Right lobe of liver (tissue), 6 donors: ENCODE data around the gene TOR4A. TPM values are rescaled to one million over a fixed set of nuclear protein-coding genes. Genes with fewer than 3 reads are reported as not detected.
A peak's percentile ranks its signal among the peaks of the same experiment; 100 is the strongest.
"Not testable (repeated sequence)": the region's sequence is repeated elsewhere in the genome, so short reads cannot be mapped to it uniquely, and the experiment has no call there.

ENCODE experiments used
- ATAC-seq, 4 donors: fragments of 200-7000 bp; cut with Tn5 transposase; one replicate each; pipeline ENCODE4 v1.9.1; 2020; ENCODE audit warnings: mild to moderate bottlenecking in 4 of 4, moderate library complexity in 4 of 4
- DNase-seq, 3 donors: peaks; one replicate each; pipeline ENCODE4 v3.0.0-alpha.2; 2020
- H3K27ac ChIP-seq, 3 donors: fragments of 200-600 bp; one replicate each; pipeline ENCODE4 v1.8.0; 2022
- H3K27me3 ChIP-seq, 2 donors: fragments of 200-600 bp; one replicate each; pipeline ENCODE4 v1.8.0; 2022
- H3K36me3 ChIP-seq, 4 donors: fragments of 200-600 bp; sonication (generic) in 1 of 4; one replicate each; pipeline versions ENCODE4 v1.5.1 to v1.8.0; 2017 to 2022; ENCODE audit warnings: control low read depth in 1 of 4
- H3K4me1 ChIP-seq, 4 donors: fragments of 200-600 bp; sonication (generic) in 1 of 4; one replicate each; pipeline versions ENCODE4 v1.5.1 to v1.8.0; 2017 to 2022; ENCODE audit warnings: control low read depth in 1 of 4
- H3K4me3 ChIP-seq, 3 donors: fragments of 200-600 bp; one replicate each; pipeline ENCODE4 v1.8.0; 2022
- H3K9me3 ChIP-seq, 4 donors: fragments of 200-600 bp; sonication (generic) in 1 of 4; one replicate each; pipeline versions ENCODE4 v1.5.1 to v1.8.0; 2017 to 2022; ENCODE audit warnings: control low read depth in 1 of 4
- POLR2A ChIP-seq: fragments of 450-650 bp; IDR thresholded peaks from one replicate; pipeline ENCODE4 v1.6.1; 2017; ENCODE audit warnings: antibody characterized with exemption, mild to moderate bottlenecking
- WGBS: methylation state at CpG from one replicate; pipeline ENCODE4 v1.1.6; 2018; ENCODE audit warnings: low coverage, low lambda C conversion rate; ENCODE audit not compliant: insufficient coverage; ENCODE audit errors: missing lambda C conversion rate; 5-methylcytosine and 5-hydroxymethylcytosine counted together
- intact Hi-C, 2 donors: fragments of 100-400 bp; cut with DNase I; formaldehyde crosslinking; loops; one replicate each; pipeline versions ENCODE4 v1.11.2 to v1.14.1; 2022
- total RNA-seq, 6 experiments: library from RNA; depleted of rRNA in 2 of 6; stranded (reverse); fragments of >200 nt in 2 of 6; fragmentation: NEBNext Ultra II Directional in 3 of 6; extraction: Animal tissue kit (Norgen Biotek cat#: 25700) in 3 of 6; gene quantifications; one replicate each; pipeline versions ENCODE4 v1.1.0 to v1.2.4, GENCODE V29; 2016 to 2023
- TF ChIP-seq, protein P1 (sequence below), 4 donors: fragments of 200-600 bp in 3 of 4; fragments of 450-650 bp in 1 of 4; IDR thresholded peaks; one replicate each; pipeline versions ENCODE4 v1.5.1 to v1.8.0; 2016 to 2022; ENCODE audit warnings: antibody characterized with exemption in 4 of 4, mild to moderate bottlenecking in 2 of 4
- donor health status: DM: no; HTN: yes; CAD: no.
- donor health status: DM: no; HTN: no; CAD: no.
- donor health status: DM: no; HTN: no; CAD: no.
- donor health status: DM: no; HTN: yes; CAD: no.
- donor health status: DM: no; HTN: yes; CAD: no.

Gene TOR4A
- total RNA-seq, 6 experiments from 2014 or later: 2.2 to 4.9 (median 3.7) TPM

DNA sequence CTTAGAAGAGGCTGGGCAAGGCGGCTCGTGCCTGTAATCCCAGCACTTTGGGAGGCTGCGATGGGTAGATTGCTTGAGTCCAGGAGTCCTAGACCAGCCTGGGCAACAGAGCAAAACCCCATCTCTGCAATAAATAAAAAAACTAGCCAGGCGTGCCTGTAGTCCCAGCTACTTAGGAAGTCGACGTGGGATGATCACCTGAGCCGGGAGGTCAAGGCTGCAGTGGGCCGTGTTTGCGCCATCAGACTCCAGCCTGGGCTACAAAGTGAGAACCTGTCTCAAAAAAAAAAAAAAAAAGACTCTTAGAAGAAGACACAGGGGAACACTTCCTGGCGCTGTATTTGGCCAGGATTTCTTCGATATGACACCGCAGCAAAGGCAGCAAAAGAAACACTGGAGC lies 48.3 kb downstream of the TOR4A start:
- H3K4me1 ChIP-seq: no peaks in the 10 kb centered on the region
- H3K27ac ChIP-seq: no peak overlapping the region
- no peak for ATAC-seq
- 90% methylated on average over 9 of the region's 12 CpGs for WGBS
- no peak for DNase-seq
- no peak for TF ChIP-seq POLR2A
- TF ChIP-seq, protein P1, sequence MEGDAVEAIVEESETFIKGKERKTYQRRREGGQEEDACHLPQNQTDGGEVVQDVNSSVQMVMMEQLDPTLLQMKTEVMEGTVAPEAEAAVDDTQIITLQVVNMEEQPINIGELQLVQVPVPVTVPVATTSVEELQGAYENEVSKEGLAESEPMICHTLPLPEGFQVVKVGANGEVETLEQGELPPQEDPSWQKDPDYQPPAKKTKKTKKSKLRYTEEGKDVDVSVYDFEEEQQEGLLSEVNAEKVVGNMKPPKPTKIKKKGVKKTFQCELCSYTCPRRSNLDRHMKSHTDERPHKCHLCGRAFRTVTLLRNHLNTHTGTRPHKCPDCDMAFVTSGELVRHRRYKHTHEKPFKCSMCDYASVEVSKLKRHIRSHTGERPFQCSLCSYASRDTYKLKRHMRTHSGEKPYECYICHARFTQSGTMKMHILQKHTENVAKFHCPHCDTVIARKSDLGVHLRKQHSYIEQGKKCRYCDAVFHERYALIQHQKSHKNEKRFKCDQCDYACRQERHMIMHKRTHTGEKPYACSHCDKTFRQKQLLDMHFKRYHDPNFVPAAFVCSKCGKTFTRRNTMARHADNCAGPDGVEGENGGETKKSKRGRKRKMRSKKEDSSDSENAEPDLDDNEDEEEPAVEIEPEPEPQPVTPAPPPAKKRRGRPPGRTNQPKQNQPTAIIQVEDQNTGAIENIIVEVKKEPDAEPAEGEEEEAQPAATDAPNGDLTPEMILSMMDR (IDR thresholded peaks at IDR 0.05): no peak
- H3K27me3 ChIP-seq: no peaks in the 10 kb centered on the region
- no peaks in the 10 kb centered on the region for H3K9me3 ChIP-seq
- intact Hi-C loops: no loop called here
- H3K4me3 ChIP-seq: no peak overlapping the region
- H3K36me3 ChIP-seq: no peaks in the 10 kb centered on the region

DNA sequence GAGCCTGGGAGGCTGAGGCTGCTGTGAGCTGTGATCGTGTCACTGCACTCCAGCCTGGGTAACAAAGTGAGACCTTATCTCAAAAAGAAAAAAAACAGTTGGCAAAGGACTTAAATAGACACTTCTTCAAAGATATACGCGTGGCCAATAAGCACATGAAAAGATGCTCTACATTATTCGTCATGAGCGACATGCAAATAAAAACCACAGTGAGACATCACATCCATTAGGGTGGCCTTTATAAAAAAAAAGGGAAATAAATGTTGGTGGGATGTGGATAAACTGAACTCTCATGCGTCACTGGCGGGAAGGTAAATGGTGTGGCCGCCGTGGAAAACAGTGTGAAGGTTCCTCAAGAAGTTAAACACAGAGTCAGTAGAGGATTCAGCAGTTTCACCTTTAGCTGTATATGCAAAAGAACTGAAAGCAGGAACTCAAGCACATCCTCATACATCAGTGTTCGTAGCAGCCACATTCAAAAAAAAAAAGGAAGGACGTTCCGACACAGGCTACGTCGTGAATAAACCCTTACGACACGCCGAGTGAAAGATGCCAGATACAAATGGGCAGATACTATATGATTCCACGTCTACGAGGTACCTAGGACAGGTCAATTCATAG lies 49.0 kb downstream of the TOR4A start:
- ATAC-seq: peak in 2 of 4 donors; percentile 47 to 52
- no peak for TF ChIP-seq POLR2A
- TF ChIP-seq, protein P1 (IDR thresholded peaks at IDR 0.05): no peak
- H3K4me1 ChIP-seq: no peaks in the 10 kb centered on the region
- WGBS: 78% methylated on average over 19 of the region's 19 CpGs
- H3K4me3 ChIP-seq: no peak overlapping the region
- intact Hi-C loops: no loop called here
- H3K27ac ChIP-seq: no peak overlapping the region
- H3K36me3 ChIP-seq: no peaks in the 10 kb centered on the region
- H3K9me3 ChIP-seq: no peaks in the 10 kb centered on the region
- no peaks in the 10 kb centered on the region for H3K27me3 ChIP-seq
- DNase-seq: no peak

DNA sequence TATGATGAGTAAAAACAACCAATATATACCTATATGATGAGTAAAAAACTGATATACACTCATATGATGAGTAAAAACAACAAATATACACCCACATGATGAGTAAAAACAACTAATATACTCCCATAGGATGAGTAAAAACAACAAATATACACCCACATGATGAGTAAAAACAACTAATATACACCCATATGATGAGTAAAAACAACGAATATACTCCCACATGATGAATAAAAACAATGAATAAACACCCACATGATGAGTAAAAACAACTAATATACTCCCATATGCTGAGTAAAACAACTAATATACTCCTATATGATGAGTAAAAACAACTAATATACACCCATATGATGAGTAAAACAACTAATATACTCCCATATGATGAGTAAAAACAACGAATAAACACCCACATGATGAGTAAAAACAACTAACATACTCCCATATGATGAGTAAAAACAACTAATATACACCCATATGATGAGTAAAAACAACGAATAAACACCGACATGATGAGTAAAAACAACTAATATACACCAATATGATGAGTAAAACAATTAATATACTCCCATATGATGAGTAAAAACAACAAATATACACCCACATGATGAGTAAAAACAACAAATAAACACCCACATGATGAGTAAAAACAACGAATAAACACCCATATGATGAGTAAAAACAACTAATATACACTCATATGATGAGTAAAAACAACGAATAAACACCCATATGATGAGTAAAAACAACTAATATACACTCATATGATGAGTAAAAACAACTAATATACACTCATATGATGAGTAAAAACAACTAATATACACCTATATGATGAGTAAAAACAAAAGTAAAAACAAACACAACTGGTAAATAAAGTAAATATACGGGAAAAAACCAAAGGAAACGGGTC lies 50.4 kb downstream of the TOR4A start:
- H3K9me3 ChIP-seq, DNase-seq, intact Hi-C loops, ATAC-seq, H3K36me3 ChIP-seq, H3K4me1 ChIP-seq, H3K27me3 ChIP-seq, H3K4me3 ChIP-seq, H3K27ac ChIP-seq: not testable (repeated sequence)
- WGBS: 51% methylated on average over 8 of the region's 8 CpGs

DNA sequence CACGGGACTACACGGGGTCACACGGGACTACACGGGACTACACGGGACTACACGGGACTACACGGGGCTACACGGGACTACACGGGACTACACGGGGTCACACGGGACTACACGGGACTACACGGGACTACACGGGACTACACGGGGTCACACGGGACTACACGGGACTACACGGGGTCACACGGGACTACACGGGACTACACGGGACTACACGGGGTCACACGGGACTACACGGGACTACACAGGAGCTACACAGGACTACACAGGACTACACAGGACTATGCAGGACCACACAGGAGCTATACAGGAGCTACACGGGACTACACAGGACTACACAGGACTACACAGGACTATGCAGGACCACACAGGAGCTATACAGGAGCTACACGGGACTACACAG lies 52.1 kb downstream of the TOR4A start:
- intact Hi-C loops, H3K4me3 ChIP-seq, H3K36me3 ChIP-seq, H3K27me3 ChIP-seq, H3K4me1 ChIP-seq, DNase-seq, H3K9me3 ChIP-seq, ATAC-seq, H3K27ac ChIP-seq: not testable (repeated sequence)
- 57% methylated on average over 25 of the region's 26 CpGs for WGBS

DNA sequence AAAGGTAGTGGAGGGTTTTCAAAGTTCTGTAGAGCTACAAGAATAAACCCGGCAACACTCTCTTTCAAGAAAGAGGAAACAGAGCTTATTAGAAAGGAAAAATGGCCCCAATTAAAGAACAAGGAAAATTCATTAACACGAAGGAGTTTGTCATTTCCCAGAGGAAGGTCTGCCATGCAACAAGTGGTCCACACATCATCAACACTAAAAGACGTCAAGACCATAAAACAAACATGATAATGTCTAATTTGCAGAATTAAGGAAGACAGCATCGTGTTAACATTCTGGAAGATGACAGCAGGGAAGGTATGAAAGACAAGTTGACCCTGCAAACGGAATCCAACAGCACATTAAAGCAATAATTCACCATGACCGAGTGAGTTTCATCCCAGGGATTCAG lies 53.2 kb downstream of the TOR4A start:
- WGBS: 73% methylated on average over 6 of the region's 6 CpGs
- Histone ChIP-seq H3K4me1 (no peaks in the 10 kb centered on the region), H3K27me3 (no peaks in the 10 kb centered on the region), H3K9me3 (no peaks in the 10 kb centered on the region), H3K4me3 (no peak overlapping the region), H3K36me3 (no peaks in the 10 kb centered on the region), H3K27ac (no peak overlapping the region)
- TF ChIP-seq, protein P1 (IDR thresholded peaks at IDR 0.05): no peak
- TF ChIP-seq POLR2A: no peak
- no peak for ATAC-seq
- intact Hi-C loops: no loop called here
- no peak for DNase-seq
